ENCODE data around the gene TNFRSF25.
A peak's percentile ranks its signal among the peaks of the same experiment; 100 is the strongest.
"Not testable (repeated sequence)": the region's sequence is repeated elsewhere in the genome, so short reads cannot be mapped to it uniquely, and the experiment has no call there.

TNFRSF25 gene

DNA sequence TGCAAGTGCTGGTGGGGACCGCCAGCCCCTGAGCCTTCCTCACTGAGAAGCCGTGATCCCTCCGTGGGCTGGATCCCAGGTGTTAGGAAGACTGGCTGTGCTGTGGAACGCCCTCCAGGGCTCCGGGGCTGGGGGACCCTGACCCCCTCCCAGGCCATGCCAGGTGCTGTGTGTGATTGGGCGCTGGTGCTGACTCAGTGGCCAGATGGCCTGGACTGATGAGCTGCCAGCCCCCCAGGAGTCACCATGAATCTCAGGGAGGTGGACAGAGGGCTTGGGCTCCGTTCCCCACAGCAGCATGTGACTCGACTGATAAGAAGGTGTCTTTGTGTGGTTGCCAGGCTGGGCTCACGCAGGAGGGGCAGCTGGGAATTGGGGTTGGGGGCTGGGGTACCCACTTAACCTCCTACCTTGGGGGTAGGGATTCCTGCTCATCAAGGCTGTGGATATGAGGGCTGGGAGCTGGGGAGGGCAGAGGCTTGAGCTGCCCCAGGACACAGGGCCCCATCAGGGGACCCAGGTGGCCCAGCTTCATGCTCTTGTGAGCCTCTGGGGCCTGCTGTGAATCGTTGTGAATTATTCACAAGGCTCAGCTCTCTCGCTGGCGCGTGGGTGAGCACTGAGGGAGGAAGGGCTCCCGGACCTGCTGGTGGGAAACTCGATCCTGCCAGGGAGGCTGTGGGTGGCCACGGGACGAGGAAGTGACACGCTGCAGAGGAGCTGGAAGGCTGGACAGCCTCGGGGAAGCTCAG lies 36.1 kb downstream of the TNFRSF25 start:
- not testable (repeated sequence) for DNase-seq

DNA sequence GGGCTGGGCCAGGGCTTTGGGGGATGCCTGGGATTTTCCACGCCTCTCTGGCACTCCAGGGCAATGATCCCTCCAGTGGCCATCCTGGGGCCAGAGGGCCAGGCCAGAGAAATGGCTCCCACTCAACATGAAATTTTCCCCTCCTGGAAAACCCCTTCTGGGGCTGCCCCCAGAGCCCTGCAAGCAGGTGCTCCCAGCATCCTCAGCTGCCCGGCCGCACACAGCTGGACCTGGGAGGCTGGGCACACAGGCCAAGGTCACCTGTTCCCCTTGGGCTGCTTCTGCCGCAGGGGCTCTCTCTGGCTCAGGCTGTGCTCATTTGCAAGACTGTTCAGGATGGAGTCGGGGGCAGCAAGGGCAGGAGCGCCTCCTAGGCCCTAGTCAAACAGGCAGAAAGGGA lies 37.5 kb downstream of the TNFRSF25 start:
- not testable (repeated sequence) for DNase-seq

DNA sequence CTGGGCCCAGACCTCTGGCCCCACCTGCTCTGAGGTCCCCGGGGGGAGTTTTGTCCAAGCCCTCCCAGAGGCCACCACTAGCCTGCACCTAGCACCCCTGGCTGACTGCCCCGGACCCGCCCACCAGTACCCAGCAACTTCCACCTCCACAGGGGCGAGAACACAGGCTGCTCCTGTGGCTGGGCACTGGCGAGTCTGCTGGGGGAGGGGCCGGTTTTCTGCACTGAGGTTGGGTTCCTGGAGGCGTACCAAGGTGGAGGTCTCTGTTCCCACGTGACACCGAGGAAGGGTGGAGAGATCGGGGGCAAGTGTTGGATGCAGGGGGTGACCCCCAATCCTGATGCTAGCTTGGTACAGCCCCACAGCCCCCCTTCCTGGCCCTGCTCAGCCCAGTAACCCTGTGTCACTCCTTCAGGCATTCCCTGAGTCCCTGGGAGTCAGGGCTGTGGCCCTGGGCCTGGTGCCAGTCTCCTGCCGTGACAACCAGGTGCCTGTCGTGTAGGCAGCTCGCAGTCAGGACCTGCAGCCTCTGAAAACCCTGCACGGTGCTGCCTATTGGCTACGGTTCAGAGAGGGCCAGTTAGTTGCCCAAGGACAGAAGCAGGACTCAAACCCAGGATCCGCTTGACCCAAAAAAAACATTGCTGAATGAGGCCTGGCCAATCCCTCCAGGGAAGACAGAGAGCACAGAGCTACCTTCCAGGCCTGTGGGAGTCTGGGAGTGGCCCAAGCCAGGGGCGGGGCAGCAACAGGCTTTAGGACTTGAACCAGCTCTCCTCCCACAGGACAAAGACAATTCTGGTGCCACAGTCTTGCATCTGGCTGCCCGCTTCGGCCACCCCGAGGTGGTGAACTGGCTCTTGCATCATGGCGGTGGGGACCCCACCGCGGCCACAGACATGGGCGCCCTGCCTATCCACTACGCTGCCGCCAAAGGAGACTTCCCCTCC lies 38.3 kb downstream of the TNFRSF25 start:
- DNase-seq = no peak

DNA sequence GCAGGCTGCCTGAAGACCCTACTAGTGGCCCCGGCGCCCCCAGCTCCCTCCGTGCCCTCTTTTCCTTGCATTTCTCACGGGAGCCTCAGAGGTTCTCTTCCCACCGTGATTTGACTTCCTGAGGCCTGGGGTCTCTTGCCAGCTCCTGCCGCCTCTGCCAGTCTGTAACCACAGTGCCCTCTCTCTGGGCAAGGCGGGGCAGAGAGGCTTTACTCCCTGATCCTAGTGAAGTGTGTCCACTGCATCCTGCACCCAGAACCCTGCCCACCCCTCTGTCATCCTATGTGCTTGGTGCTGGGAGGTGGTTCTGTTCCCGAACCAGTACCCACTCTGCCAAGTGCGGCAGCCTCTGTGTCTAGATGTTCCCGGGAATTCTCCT lies 39.0 kb downstream of the TNFRSF25 start:
- no peak for DNase-seq

DNA sequence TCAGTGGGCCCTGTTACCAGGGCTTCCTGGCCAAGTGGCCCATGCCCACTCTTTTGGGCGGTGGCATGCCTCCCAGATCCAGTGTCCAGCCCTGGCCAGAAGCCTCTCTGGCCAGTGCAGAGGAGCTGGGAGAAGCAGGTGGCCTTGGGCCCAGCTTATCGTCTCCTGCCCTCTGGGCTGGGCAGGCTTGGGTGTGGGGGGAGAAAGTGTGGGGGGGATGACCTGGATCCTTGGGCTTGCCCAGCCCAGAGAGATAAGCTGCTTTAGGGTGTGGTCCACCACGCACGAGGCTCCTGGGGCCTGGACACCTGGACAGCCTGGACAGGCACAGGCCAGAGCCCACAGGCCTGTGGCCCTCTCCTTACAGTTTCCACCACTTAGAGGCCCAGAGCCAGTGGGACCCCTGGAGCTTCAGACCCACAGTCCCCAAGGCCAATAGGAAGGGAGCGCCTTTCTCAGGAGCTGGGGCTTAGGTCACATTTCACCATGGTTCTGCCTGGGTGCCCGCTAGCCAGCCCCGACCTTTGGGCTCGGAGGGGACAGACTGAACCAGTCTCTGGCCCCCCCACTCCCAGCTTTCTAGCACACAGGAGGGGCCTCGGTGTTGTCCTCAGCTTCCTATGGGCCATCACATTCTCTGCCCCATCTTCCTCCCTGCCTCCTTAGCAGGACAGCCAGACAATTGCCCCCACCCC lies 39.5 kb downstream of the TNFRSF25 start:
- no peak for DNase-seq

DNA sequence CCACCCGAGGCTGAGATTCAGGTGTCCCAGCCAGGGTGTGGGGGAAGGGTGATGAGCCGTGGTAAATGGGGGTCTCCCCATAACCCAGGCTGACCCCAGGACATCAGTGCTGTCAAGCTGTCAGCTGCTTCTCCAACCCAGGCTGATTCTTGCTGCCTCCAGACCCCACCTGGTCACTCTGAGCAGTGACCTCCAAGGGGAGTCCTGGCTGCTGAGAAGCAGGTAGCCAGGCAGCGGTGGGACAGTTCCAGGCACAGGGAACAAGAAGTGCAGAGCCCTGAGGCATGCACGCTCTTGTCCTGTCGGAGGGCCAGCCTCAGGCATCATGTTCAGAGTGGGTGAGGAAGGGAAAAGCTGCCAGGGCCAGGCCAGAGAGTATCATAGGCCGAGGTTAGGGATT lies 40.3 kb downstream of the TNFRSF25 start:
- DNase-seq = no peak

DNA sequence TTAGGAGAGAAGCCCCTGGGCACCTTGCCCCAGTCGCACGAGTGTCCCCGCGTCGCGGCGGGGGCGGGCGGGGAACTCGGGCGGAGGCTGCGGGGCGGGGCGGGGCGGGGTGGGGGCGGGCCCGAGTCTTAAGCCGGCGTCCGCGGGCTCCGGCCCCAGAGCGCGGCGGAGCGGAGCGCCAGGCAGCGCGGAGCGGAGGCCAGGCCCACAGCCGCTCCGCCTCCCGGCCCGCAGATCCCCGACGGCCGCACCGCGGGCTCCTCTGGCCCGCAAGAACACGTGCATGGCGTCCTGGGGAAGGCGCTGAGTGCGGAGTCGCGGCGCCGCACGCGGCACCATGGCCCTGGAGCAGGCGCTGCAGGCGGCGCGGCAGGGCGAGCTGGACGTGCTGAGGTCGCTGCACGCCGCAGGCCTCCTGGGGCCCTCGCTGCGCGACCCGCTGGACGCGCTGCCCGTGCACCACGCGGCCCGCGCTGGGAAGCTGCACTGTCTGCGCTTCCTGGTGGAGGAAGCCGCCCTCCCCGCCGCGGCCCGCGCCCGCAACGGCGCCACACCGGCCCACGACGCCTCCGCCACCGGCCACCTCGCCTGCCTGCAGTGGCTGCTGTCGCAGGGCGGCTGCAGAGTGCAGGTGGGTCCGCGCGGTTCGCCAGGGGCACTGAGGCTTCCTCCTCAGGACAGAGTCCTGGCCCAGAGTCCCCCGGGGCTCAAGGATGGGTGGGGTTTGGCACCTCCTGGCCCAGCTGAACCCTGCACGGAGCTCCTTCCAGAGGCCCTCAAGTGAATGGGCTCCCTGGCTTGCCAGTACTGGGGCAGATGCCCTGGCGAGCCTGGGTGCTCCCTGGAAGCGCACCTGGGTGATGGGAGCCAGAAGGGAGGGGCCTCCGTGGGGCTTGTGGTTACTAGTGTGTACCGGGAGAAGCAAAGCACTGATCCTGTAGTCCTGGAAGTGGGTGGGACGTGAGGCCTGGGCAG lies 41.1 kb downstream of the TNFRSF25 start, which contains the start of gene ESPN:
Gene ESPN (plus strand): TSS at position 158 of the 975 bp plus-strand sequence. CDS start 180 bp downstream, at position 338.
- no peak for DNase-seq

DNA sequence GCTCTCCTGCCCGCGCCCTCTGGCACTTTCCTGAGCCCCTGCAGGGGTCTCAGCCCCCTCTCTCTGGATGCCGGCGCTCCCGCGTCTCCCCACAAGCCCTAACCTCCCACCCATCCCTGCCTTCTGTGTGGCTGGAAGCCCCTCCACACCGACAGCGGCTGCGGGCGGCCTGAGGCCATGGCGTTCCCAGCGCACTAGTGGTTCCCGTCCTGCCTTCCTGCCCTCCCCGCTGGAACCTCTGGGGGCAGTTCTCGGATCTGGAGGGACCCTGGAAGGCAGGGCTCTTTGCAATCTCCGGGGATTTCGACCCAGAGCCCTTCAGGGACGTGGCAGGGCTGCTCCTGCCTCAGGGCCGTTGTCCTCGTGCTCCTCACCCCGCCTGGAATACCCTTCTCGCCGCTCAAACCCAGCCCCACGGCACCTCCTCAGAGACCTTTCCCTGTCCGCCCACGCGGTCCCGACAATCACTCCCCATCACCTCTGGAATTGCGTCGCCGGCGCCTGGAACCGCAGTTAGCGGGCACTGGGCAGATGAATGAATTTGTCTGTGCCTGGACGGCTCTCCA lies 41.9 kb downstream of the TNFRSF25 start:
- DNase-seq = no peak

DNA sequence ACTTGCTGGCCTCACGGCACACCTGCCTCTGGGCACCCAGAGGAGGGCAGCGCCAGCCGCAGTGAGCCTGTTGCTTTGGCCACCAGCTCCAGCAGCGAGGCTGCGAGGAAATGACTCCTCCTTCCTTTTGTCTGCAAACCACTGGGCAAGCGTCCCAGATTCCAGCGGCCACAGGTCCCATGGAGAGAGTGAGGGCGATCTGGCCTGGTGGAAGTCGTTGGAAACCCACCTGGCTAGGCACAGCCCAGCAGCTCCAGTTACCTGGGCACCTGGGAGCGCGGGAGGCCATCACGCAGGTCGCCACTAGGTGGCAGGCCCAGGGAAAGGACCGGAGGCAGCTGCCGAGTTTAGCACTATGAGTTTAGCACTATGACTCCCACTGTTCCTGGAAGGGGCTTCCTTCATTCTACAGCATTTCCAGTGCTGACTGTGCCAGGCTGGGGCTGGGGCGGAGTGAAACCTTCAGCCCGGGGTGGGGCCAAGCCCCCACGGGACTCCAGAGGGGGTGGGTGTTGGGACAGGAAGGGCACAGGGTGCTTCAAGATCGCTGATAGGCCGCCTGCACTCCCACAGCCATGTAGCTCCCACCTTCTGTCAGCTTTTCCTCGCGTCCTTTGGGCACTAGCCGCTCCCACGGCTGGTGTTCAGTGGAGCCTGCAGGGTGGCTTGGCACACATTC lies 42.5 kb downstream of the TNFRSF25 start:
- peak; percentile 74 for DNase-seq

DNA sequence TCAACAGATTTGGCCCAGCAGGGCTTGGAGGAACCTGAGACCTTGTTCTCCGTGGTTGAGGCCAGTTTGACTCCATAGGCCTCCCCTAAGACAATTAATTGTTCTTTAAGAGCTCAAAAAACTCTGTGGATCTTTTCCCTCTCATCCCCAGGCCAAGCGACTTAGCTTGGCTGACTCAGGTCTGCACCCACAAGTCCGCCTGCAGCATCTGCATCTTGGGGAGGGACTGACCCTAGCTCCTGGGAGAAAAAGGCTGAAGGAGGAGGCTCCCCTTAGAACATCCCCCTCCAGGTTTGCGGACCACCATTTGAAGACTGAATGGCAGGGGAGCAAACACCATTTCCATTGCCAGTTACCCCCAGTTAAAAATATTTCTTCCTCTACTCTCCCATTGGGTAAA lies 44.7 kb downstream of the TNFRSF25 start:
- no peak for DNase-seq

DNA sequence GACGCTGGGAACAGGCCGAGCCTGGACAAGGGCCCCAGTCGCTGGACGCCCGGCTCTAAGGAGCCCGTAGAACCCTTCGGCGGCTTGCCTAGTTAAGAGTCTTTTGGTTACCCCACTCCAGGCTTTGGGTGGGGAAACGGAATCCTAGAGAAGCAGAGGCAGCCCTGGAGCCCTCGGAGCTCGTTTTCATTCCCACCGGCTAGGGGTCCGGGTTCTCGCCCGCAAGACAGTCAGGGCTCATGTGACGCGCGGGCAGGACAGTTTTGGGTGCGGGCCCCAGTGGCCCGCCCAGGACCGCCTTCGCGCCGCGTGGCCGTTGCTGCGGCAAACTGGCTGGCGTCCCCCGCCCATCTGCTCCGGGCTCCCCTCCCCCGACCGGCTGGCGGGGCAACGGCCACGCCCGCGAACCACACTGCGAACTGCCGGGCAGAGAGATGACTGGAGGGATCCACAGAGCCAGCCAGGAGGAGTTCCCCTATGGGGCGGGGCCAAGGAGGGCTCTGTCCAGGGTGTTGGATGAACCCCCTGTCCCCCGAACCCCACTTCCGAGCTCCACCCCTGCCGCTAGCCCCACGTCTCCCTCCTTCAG lies 45.4 kb downstream of the TNFRSF25 start:
- DNase-seq = no peak

DNA sequence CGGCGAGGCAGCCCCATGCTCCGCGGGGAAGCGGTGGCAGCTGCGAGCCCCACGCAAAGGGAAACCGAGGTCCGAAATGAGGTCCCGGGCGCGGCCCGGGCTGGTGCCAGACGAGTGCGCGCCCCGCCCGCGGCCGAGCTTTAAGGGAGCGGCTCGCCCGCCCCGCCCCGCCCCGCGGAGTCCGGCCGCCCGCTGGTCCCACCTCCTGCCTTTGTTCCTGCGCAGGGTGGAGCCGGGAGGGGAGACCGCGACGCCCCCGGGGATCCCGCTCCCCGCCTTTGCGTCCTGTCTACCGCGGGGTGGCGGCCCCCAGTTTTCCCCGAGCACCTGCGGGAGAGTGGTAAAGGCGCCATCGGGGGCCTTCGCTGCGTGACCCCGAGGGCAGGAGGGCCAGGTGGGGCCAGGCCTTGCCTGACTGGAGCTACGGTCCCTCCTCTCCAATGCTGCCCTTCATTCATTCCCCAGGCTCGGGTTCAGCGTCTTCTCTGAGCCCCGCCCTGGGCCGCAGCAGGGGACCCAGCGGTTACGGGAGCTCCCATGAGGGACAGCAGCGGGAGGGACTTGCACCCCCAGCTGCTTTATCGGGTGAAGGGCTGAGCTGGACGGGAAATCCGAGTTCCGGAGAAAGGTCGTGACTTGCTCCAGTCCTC lies 46.0 kb downstream of the TNFRSF25 start, which contains the start of gene HES2:
Gene HES2 (minus strand): TSS at position 116 of the 650 bp plus-strand sequence. CDS start 99 bp downstream, at position 17.
- DNase-seq = no peak

DNA sequence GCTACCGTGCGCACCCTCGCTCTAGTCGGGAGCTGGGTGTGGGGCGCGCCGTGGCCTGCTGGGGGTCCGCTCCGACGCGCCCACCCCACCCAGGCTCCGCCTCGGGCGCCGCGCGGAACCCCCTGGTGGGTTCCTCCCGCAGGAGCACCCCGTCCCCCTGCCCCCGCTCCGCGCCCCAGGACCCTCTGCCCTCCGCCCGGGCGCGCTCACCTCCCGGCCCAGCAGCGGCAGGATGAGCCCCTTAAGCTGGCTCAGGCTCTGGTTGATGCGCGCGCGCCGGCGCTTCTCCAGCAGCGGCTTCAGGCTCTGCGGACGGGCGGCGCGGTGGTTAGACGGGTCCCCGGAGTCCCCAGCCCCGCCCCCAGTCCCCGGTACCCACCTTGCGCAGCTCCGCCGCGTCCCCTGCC lies 46.6 kb downstream of the TNFRSF25 start:
- no peak for DNase-seq

DNA sequence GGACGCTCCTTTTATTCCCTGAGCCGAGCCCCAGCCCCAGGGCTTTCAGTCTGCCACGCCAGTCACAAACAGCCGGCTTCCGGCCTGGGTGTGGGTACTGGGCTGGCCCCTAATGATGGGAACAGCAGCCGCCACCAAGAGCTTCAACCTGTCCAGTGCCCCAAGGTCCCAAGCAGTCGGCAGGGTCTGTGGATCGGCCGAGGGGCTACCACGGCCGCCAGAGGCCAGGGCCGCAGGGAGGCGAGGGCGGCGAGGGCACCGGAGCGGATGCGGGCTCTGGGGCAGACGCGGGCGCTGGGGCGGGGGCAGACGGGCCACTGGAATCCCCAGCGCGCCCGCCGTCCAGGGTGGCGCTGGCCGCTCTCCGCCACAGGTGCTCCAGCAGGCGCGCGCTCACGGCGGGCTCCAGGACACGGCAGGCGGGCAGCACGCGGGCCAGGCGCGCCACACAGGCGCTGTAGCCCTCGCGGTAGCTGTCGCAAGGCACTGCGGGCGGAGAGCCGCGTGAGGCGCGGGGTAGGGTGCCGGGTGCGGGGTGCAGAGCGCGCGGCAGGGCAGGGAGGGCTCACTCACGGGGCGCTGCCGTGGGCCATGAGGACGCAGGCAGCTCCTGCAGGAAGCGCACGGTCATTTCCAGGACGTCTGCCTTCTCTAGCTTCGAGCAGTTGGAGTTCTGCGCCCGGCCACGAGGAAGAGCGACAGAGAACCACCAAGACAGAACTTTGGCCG lies 47.1 kb downstream of the TNFRSF25 start:
- no peak for DNase-seq

DNA sequence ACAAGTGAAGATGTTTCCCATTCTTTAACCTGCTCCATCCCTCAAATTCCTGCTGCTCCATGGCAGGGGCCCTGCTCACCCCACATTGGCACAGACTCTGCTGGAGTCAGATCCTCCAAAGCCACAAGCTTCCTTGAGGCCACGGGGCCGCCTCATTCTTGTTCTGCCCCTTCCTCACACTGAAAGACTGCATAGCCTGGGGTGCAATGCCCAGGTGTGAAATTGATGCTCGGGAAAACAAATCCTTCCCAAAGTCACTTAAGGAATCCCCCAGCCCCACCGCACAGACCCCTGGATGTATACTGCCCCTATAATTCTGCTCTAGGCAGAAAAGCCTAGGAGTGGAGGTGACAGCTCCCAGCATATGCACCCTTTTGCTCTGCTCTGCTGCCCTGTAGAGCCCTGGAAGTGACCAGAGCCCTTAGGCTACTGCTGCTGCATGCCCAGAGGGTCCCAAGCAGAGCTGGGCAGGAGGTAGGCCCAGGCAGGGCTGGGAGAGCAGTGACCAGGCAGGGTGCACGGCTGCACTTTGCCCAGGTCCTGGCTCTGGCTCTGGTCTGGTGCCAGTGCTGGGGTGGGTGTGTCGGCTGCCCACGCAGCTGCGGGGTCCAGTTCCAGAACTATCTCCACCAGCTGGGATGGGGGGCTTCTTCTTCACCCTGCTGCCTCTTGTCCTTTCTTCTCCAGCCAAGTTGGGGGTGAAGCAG lies 47.9 kb downstream of the TNFRSF25 start:
- DNase-seq = no peak

DNA sequence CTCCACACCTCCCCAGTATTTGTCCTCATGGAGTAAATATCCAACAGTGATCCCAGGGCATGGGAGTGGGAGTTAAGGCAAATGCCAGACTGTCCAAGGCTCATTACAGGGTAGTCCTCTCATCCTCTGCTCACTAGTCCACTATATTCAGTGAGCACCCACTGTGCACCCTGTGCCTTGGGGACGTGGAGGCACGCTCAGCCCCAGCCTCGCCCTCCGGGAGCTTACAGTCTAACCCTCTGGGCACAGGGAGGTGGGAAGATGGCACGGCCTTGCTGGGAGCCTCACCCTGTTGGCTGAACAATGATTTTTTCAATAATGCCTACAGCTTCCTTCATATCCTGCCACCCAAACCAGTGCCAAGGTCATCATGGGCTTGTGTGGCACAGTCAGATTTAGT lies 49.1 kb downstream of the TNFRSF25 start:
- DNase-seq = no peak

DNA sequence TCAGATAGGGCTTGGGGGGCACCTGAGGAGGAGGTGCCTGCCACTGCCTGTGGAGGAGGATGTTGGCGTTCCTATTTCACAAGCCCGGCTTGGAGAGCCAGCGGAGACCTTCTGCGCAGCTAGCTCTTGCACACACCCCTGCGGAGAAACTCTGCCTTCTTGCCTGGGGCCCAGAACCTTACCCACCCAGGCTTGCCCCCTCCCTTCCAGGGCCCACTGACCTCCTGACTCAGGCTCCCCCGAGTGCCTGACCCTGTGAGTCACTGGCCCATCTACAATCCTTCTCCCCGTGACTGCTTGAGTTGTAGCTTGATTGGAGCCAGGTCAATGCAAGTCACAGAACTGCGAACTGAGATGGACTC lies 49.7 kb downstream of the TNFRSF25 start:
- DNase-seq = no peak

DNA sequence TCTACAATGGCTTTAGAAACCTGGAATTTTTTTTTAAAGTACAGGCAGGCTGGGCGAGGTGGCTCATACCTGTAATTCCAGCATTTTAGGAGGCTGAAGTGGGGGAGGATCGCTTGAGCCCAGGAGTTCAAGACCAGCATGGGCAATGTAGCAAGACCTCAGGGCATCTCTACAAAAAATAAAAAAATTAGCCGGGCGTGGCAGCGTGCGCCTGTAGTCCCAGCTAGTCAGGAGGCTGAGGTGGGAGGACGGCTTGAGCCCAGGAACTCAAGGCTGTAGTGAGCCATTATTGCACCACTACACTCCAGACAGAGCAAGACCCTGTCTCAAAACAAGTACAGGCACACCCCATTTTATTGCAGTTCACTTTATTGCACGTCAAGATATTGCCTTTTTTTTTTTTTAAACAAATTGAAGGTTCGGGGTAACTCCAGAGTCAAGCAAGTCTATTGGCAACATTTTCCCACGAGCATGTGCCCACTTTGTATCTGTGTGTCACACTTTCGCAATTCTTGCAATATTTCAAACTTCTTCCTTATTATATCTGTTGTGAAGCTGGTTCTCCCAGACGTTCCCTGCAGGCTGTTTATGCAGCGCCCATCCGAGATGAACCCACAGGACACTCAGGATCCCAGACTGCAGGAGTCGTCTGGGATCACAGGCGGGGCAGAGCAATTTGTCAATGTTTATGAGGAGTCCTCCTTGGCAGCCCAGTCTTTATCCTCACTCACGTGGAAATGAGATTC lies 50.9 kb downstream of the TNFRSF25 start:
- no peak for DNase-seq

Data from stimulated activated CD4-positive, alpha-beta T cell treated with anti-CD3 and anti-CD28 coated beads, Interleukin-1b, Interleukin-23, amount 100 ng/mL, for 48 hours (primary cell).